Right lobe of liver (tissue), 4 donors: Measurements from ENCODE around the gene LMAN2L.

ENCODE experiments used
- CTCF ChIP-seq, 4 donors: fragments of 200-600 bp in 3 of 4; fragments of 450-650 bp in 1 of 4; IDR thresholded peaks; one replicate each; pipeline versions ENCODE4 v1.5.1 to v1.8.0; 2016 to 2022; ENCODE audit warnings: antibody characterized with exemption in 4 of 4, mild to moderate bottlenecking in 2 of 4
- POLR2A ChIP-seq: fragments of 450-650 bp; IDR thresholded peaks from one replicate; pipeline ENCODE4 v1.6.1; 2017; ENCODE audit warnings: antibody characterized with exemption, mild to moderate bottlenecking
- donor health status: DM: no; HTN: no; CAD: no.
- donor health status: DM: no; HTN: no; CAD: no.
- donor health status: DM: no; HTN: yes; CAD: no.

DNA sequence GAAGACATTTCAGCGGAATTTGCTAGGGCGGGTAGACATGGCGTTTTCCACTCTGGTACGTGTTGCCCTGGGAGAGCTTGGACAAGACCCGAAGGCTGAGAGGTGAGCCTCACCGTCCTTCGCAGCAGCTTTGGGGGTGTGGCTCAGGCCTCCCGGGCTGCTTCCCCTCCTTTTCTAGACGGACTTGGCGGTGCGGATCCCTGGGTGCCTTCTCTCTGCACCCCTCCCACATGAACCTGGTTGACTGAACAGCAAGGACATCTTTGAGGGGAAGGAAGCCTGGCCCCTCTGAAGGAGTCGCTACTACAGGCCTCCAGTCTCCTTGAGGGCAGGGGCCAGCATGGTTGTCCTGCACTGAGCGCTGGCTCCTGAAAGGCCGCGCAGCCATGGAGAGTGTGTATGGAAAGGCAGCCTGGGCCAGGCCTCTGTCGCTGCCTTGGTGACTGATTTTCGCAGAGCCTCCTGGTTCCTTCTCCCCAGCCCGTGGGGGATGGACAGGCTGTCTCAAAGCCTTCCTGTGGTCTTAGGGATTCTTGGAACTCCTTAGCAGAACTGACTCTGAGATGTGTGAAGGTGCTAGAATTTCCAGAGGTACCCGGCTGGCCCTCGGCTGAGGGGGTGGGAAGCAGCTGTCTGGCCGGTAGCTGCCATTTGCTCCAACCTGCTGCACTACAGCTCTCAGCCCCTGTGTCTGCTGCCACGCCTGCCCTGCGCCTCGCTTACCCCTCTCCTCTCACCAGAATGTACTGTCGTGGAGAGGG is 30.8 kb upstream of the LMAN2L start:
- TF ChIP-seq POLR2A (no peak), CTCF (IDR thresholded peaks at IDR 0.05) (no peak)
